CD4-positive, CD25-positive, alpha-beta regulatory T cell (primary cell): ENCODE measurements around the gene KCNE1. TPM values are rescaled to one million over a fixed set of nuclear protein-coding genes. Genes with fewer than 3 reads are reported as not detected.
"Not testable (repeated sequence)": the region's sequence is repeated elsewhere in the genome, so short reads cannot be mapped to it uniquely, and the experiment has no call there.

Experiments
- ATAC-seq, 2 donors: fragments of 150-1000 bp; cut with Tn5 transposase; one replicate each; pipeline ENCODE4 v1.10.0; 2021; ENCODE audit warnings: low read depth in 2 of 2, moderate number of reproducible peaks in 2 of 2, moderate library complexity in 1 of 2
- DNase-seq, 3 donors: peaks; one replicate each; pipeline versions ENCODE4 v3.0.0 to v3.0.0-alpha.2; 2012 to 2022; ENCODE audit warnings: mixed read lengths in 1 of 3
- H3K27ac ChIP-seq: one replicate; pipeline ENCODE4 v1.7.0; 2013; ENCODE audit warnings: mild to moderate bottlenecking, low read length; ENCODE audit not compliant: insufficient read depth, poor library complexity, severe bottlenecking
- H3K27me3 ChIP-seq: one replicate; pipeline ENCODE4 v1.7.0; 2013; ENCODE audit warnings: low read length; ENCODE audit not compliant: control insufficient read depth, insufficient read depth
- H3K36me3 ChIP-seq: one replicate; pipeline ENCODE4 v1.7.0; 2013; ENCODE audit warnings: mild to moderate bottlenecking, low read length, moderate library complexity; ENCODE audit not compliant: control insufficient read depth, insufficient read depth
- H3K4me1 ChIP-seq: 2 replicates; pipeline ENCODE4 v1.7.0; 2013; ENCODE audit warnings: mild to moderate bottlenecking, low read length; ENCODE audit not compliant: insufficient read depth, control insufficient read depth, poor library complexity, severe bottlenecking
- H3K4me3 ChIP-seq: one replicate; pipeline ENCODE4 v1.7.0; 2013; ENCODE audit warnings: low read depth, mild to moderate bottlenecking, low read length, moderate library complexity
- H3K9me3 ChIP-seq, 2 experiments: 1 replicate in 1 of 2; 2 replicates in 1 of 2; pipeline ENCODE4 v1.7.0; 2013; ENCODE audit warnings: low read length in 2 of 2, mild to moderate bottlenecking in 1 of 2, moderate library complexity in 1 of 2; ENCODE audit not compliant: control insufficient read depth in 2 of 2
- H3K27ac Mint-ChIP-seq, 3 donors: one replicate each; pipeline ENCODE4 v1.8.0; 2020 to 2022; ENCODE audit warnings: mild to moderate bottlenecking in 3 of 3, mixed read lengths in 3 of 3, moderate library complexity in 2 of 3
- H3K27me3 Mint-ChIP-seq: one replicate; pipeline ENCODE4 v1.8.0; 2022; ENCODE audit warnings: mild to moderate bottlenecking, mixed read lengths
- H3K36me3 Mint-ChIP-seq: one replicate; pipeline ENCODE4 v1.8.0; 2020; ENCODE audit warnings: mixed read lengths
- H3K4me1 Mint-ChIP-seq, 4 donors: one replicate each; pipeline ENCODE4 v1.8.0; 2020 to 2022; ENCODE audit warnings: mixed read lengths in 4 of 4, mild to moderate bottlenecking in 1 of 4
- H3K4me3 Mint-ChIP-seq, 4 donors: one replicate each; pipeline ENCODE4 v1.8.0; 2020 to 2022; ENCODE audit warnings: mild to moderate bottlenecking in 4 of 4, mixed read lengths in 4 of 4, moderate library complexity in 3 of 4
- H3K9me3 Mint-ChIP-seq, 7 donors: one replicate each; pipeline ENCODE4 v1.8.0; 2020 to 2022; ENCODE audit warnings: mixed read lengths in 7 of 7, mild to moderate bottlenecking in 3 of 7, moderate library complexity in 2 of 7
- polyA plus RNA-seq, 4 donors: library from polyadenylated mRNA; unstranded; fragments of 300-500 nt; fragmentation: Illumina TruSeq; gene quantifications; one replicate each; pipeline ENCODE4 v1.2.3, GENCODE V29; 2021
- total RNA-seq: library from RNA; stranded (reverse); gene quantifications from one replicate; pipeline ENCODE4 v1.2.3, GENCODE V29; 2022

KCNE1 gene
- total RNA-seq (0.49 TPM), polyA plus RNA-seq (not detected)

DNA sequence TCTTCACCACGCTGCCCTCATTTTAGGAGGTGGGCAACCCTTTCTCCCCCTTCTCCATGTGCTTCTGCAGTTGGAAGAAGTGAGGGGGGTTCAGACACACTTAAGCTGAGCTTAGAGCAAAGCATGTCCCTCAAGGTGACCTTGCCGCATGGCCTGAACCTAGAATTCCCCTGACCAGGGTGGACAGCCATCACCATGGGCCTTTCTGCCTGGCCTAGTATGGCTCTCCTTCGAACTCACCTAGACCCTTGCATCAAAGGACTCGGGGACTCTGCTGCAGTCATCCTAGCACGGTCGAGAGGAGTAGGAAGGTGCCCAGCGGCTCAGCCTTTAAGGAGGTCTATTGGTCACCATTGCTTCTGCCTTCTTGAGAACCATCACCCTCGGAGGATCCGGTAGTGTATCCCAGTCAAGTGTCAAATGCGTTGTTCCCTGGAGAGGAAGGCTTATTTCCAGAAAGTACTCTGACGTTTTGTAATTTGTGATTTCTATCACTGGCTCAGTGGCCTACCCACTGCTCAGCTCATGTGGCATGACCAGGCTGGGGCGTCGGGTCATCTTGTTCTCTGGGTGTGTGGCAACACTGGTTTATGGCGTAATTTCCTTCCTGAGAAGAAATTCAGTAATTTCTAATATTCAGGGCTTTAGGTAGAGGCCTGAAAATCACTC is at the start of gene KCNE1:
Gene KCNE1, minus strand, starts transcription at position 424 of the 669 bp plus-strand sequence. CDS start 62,576 bp downstream, outside the sequence.
- H3K9me3 ChIP-seq: no peaks in the 10 kb centered on the region
- H3K27ac Mint-ChIP-seq: no peak within 1 kb of the TSS
- no peaks in the 10 kb centered on the region for H3K9me3 Mint-ChIP-seq
- H3K4me1 ChIP-seq: no peaks in the 10 kb centered on the region
- no peaks in the 10 kb centered on the region for H3K36me3 ChIP-seq
- no peak within 1 kb of the TSS for H3K27ac ChIP-seq
- H3K4me3 ChIP-seq: no peak within 1 kb of the TSS
- peaks cover 12% of the 10 kb centered on the region for H3K27me3 Mint-ChIP-seq
- H3K36me3 Mint-ChIP-seq: peaks cover 4% of the 10 kb centered on the region
- H3K4me3 Mint-ChIP-seq: no peak within 1 kb of the TSS
- ATAC-seq (no peak), DNase-seq (no peak)
- no peaks in the 10 kb centered on the region for H3K27me3 ChIP-seq
- H3K4me1 Mint-ChIP-seq: no peaks in the 10 kb centered on the region

DNA sequence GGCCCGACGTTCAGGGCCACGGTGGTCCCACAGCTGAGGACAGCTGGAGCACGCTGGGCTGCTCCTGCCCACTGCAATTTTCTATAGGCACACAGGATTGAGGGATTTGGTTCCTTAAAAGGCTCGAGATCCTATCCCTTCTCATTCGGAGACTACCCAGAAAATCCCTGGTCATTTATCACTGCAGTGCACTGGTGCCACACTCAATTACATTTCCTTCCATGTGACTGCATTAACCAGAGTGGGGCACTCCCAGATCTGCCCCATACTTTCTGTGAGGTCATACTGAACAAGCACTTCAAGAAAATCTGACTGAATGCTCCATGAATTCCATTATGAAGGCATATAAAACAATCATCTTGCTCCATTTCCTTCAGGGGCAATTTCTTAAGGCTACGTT is 49.8 kb upstream of the KCNE1 start:
- no peaks in the 10 kb centered on the region for H3K9me3 ChIP-seq
- H3K4me3 Mint-ChIP-seq: no peak overlapping the region

DNA sequence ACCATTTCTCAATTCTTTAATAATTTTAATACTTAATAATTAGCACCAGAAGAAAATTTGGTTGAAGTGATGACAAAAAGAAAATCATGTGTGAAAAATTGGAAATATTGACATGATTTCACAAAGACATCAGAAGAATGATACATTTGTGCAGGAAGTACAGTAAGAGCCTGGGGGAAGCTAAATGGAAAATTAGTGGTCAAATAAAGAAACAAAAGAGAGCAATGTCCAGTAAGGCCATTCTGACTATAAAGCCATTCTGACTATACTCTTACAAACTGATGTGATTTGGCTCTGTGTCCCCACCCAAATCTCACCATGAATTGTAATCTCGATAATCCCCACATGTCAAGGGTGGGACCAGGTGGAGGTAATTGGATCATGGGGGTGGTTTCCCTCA is 48.6 kb upstream of the KCNE1 start:
- Histone ChIP-seq H3K4me3 (no peak overlapping the region), H3K4me1 (no peaks in the 10 kb centered on the region), H3K36me3 (no peaks in the 10 kb centered on the region), H3K27me3 (no peaks in the 10 kb centered on the region), H3K27ac (no peak overlapping the region), H3K9me3 (no peaks in the 10 kb centered on the region)
- ATAC-seq (no peak), DNase-seq (no peak)
- Mint-ChIP-seq H3K4me1 (no peaks in the 10 kb centered on the region), H3K36me3 (peaks cover 12% of the 10 kb centered on the region), H3K9me3 (no peaks in the 10 kb centered on the region), H3K4me3 (no peak overlapping the region), H3K27me3 (no peaks in the 10 kb centered on the region), H3K27ac (no peak overlapping the region)

More for the DNA sequence above, 49.8 kb upstream of the KCNE1 start:
- Mint-ChIP-seq H3K4me1 (no peaks in the 10 kb centered on the region), H3K9me3 (no peaks in the 10 kb centered on the region), H3K36me3 (peaks cover 12% of the 10 kb centered on the region), H3K27me3 (no peaks in the 10 kb centered on the region), H3K27ac (no peak overlapping the region)
- Histone ChIP-seq H3K4me1 (no peaks in the 10 kb centered on the region), H3K36me3 (no peaks in the 10 kb centered on the region), H3K4me3 (no peak overlapping the region), H3K27me3 (no peaks in the 10 kb centered on the region), H3K27ac (no peak overlapping the region)
- ATAC-seq (no peak), DNase-seq (no peak)

DNA sequence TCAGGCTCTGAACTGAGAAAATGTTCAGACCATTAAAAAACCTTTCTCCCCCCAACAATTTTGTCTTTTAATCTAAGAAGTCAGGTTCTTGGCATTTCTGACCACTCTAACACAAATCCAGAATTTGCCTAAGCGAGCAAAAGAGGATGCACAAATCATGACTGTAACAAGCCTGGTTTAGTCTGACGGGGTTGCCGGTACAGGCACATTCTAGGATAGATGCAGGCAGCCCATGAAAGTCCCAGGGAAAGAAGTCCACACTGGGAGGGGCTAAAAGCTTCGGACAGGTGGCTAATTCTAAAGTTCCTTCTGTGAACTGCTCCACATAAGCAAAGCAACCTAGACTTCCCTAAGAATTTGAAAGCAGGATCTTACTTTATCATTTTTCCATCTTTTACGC is 48.0 kb upstream of the KCNE1 start:
- Histone ChIP-seq H3K36me3 (no peaks in the 10 kb centered on the region), H3K4me3 (no peak overlapping the region), H3K9me3 (peaks cover 0 to under 1% of the 10 kb centered on the region in 2 experiments), H3K27ac (no peak overlapping the region), H3K4me1 (no peaks in the 10 kb centered on the region), H3K27me3 (no peaks in the 10 kb centered on the region)
- H3K4me1 Mint-ChIP-seq: no peaks in the 10 kb centered on the region
- ATAC-seq (no peak), DNase-seq (no peak)
- H3K4me3 Mint-ChIP-seq: no peak overlapping the region
- peaks cover 0 to 2% (median 0%) of the 10 kb centered on the region in 7 donors for H3K9me3 Mint-ChIP-seq
- no peak overlapping the region for H3K27ac Mint-ChIP-seq
- no peaks in the 10 kb centered on the region for H3K27me3 Mint-ChIP-seq
- H3K36me3 Mint-ChIP-seq: peaks cover 12% of the 10 kb centered on the region

DNA sequence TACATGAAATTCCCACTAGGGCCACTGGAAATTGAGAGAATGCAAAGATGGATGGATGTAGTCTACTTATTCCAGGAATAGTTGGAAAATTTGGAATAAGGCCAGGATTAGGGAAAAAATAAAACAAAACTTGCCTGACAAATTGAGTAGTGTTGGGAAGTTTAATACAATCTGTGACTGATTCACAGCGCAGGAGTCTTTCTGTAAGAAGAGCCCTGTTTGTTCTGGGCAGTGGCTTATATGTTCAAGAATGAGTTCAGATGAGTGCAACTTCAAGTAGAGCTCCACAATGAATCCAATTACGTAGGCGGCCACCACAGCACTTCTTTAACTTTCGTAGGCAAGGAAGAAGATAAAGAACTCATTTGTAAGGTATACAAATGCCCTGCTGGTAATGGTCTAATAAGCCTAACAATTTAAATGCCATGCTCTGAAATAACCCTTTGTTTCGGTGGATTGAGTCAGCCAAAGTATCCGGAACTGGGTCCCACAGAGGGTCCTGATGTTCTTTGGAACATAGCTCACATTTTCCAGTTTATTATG is 47.1 kb upstream of the KCNE1 start:
- Mint-ChIP-seq H3K4me1 (no peaks in the 10 kb centered on the region), H3K27ac (no peak overlapping the region), H3K9me3 (peaks cover 0 to 6% (median 0%) of the 10 kb centered on the region in 7 donors), H3K4me3 (no peak overlapping the region), H3K27me3 (no peaks in the 10 kb centered on the region), H3K36me3 (peaks cover 15% of the 10 kb centered on the region)
- no peaks in the 10 kb centered on the region for H3K27me3 ChIP-seq
- ATAC-seq: no peak
- no peaks in the 10 kb centered on the region for H3K36me3 ChIP-seq
- no peak overlapping the region for H3K27ac ChIP-seq
- H3K4me3 ChIP-seq: no peak overlapping the region
- no peaks in the 10 kb centered on the region for H3K4me1 ChIP-seq
- peaks cover 0 to 3% of the 10 kb centered on the region in 2 experiments for H3K9me3 ChIP-seq
- DNase-seq: no peak

DNA sequence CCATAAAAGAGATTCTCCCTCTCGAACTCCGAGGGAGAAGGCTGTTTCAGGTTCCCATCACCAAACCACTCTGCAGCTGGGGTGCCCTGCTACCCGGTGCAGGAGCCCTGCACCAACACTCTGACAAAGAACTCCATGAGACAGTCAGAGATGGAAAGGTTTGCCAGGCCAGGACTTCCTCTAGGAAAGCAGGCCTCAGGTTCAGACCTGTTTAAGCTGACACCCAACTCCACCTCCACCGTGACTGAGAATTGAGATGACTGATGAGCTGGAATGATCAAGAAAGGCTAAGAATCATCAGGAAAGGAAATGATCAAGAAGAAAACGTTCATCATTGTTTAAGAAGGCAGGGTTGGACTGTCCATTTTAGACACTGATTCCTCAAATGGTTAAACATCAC is 46.2 kb upstream of the KCNE1 start:
- peaks cover 0 to 6% (median 0%) of the 10 kb centered on the region in 7 donors for H3K9me3 Mint-ChIP-seq
- no peaks in the 10 kb centered on the region for H3K27me3 ChIP-seq
- DNase-seq: no peak
- H3K36me3 Mint-ChIP-seq: peaks cover 10% of the 10 kb centered on the region
- no peaks in the 10 kb centered on the region for H3K36me3 ChIP-seq
- H3K27ac ChIP-seq: no peak overlapping the region
- no peak overlapping the region for H3K4me3 Mint-ChIP-seq
- no peak overlapping the region for H3K4me3 ChIP-seq
- no peaks in the 10 kb centered on the region for H3K4me1 ChIP-seq
- H3K4me1 Mint-ChIP-seq: no peaks in the 10 kb centered on the region
- ATAC-seq: no peak
- no peaks in the 10 kb centered on the region for H3K27me3 Mint-ChIP-seq
- H3K27ac Mint-ChIP-seq: no peak overlapping the region
- H3K9me3 ChIP-seq: peaks cover 0 to 3% of the 10 kb centered on the region in 2 experiments

DNA sequence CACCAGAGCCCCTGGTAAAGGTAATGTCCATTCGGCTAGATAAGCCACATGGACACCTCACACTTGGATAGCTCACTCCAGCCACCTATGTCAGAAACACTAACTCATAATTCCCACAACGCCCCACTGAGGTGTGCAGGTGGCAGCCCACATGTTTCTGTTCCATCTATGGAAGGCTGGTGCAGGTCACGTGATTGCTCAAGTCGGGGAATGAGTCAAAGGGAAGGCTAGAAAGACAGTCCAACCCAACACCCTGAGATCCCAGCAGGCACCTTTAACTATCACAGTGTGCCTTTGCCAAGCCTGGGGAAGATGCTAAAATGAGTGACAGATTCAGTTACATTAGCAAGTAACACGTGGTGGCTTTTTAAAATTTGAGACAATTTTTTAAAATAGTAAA is 45.3 kb upstream of the KCNE1 start:
- DNase-seq (no peak), ATAC-seq (no peak)
- Mint-ChIP-seq H3K27me3 (no peaks in the 10 kb centered on the region), H3K9me3 (peaks cover 0 to 6% (median 0%) of the 10 kb centered on the region in 7 donors), H3K36me3 (peaks cover 10% of the 10 kb centered on the region), H3K4me1 (peaks cover 0 to 5% (median 0%) of the 10 kb centered on the region in 4 donors), H3K4me3 (no peak overlapping the region), H3K27ac (no peak overlapping the region)
- Histone ChIP-seq H3K9me3 (peaks cover 0 to 3% of the 10 kb centered on the region in 2 experiments), H3K4me1 (no peaks in the 10 kb centered on the region), H3K4me3 (no peak overlapping the region), H3K27me3 (no peaks in the 10 kb centered on the region), H3K36me3 (no peaks in the 10 kb centered on the region), H3K27ac (no peak overlapping the region)

DNA sequence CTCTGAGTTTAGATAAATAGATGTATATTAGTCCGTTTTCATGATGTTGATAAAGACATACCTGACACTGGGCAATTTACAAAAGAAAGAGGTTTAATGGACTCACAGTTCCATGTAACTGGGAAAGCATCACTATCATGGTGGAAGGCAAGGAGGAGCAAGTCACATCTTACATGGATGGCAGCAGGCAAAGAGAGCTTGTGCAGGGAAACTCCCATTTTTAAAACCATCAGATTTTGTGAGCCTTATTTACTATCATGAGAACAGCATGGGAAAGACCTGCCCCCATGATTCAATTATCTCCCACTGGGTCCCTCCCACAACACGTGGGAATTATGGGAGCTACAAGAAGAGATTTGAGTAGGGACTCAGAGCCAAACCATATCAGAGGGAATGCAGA is 42.7 kb upstream of the KCNE1 start:
- DNase-seq, H3K4me3 ChIP-seq, H3K27ac ChIP-seq, H3K27me3 Mint-ChIP-seq, ATAC-seq, H3K4me3 Mint-ChIP-seq, H3K36me3 ChIP-seq, H3K4me1 Mint-ChIP-seq, H3K9me3 Mint-ChIP-seq, H3K9me3 ChIP-seq, H3K27me3 ChIP-seq, H3K4me1 ChIP-seq: not testable (repeated sequence)
- Mint-ChIP-seq H3K27ac (peak overlapping the region in 1 of 3 donors; percentile 15), H3K36me3 (peaks cover 22% of the 10 kb centered on the region)
